SH-SY5Y (cell line): ENCODE data around the gene TECPR1.

ENCODE experiments used
- GATA2 ChIP-seq: IDR thresholded peaks from 2 replicates; pipeline ENCODE4 v1.6.1; 2011; ENCODE audit warnings: mild to moderate bottlenecking, low read depth, low read length
- GATA3 ChIP-seq: IDR thresholded peaks from 2 replicates; pipeline ENCODE4 v1.6.1; 2011; ENCODE audit warnings: low read depth, mild to moderate bottlenecking, low read length, moderate library complexity

GRCh38 chr7:98185101-98185500 is 66.9 kb downstream of the TECPR1 start:
- TF ChIP-seq GATA2 (no peak), GATA3 (no peak)
